HL-60 (cell line): ENCODE data around the gene C2orf15.
"Not testable (repeated sequence)": the region's sequence is repeated elsewhere in the genome, so short reads cannot be mapped to it uniquely, and the experiment has no call there.

Experiments used
- GABPA ChIP-seq: IDR thresholded peaks from 2 replicates; pipeline ENCODE4 v1.6.1; 2012; ENCODE audit warnings: low read depth
- POLR2AphosphoS5 ChIP-seq: IDR thresholded peaks from 2 replicates; pipeline ENCODE4 v1.6.1; 2012; ENCODE audit warnings: low read depth
- TF ChIP-seq, protein P1 (sequence below): IDR thresholded peaks from one replicate; pipeline ENCODE4 v1.5.1; 2011; ENCODE audit warnings: low read length, control low read depth, inconsistent platforms; ENCODE audit not compliant: insufficient read depth
- TF ChIP-seq, protein P2 (sequence below): IDR thresholded peaks from 2 replicates; pipeline ENCODE4 v1.6.1; 2012; ENCODE audit warnings: low read depth; ENCODE audit not compliant: insufficient replicate concordance

- TF ChIP-seq, protein P1, sequence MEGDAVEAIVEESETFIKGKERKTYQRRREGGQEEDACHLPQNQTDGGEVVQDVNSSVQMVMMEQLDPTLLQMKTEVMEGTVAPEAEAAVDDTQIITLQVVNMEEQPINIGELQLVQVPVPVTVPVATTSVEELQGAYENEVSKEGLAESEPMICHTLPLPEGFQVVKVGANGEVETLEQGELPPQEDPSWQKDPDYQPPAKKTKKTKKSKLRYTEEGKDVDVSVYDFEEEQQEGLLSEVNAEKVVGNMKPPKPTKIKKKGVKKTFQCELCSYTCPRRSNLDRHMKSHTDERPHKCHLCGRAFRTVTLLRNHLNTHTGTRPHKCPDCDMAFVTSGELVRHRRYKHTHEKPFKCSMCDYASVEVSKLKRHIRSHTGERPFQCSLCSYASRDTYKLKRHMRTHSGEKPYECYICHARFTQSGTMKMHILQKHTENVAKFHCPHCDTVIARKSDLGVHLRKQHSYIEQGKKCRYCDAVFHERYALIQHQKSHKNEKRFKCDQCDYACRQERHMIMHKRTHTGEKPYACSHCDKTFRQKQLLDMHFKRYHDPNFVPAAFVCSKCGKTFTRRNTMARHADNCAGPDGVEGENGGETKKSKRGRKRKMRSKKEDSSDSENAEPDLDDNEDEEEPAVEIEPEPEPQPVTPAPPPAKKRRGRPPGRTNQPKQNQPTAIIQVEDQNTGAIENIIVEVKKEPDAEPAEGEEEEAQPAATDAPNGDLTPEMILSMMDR = not testable (repeated sequence)
- not testable (repeated sequence) for TF ChIP-seq POLR2AphosphoS5, GABPA
- TF ChIP-seq, protein P2, sequence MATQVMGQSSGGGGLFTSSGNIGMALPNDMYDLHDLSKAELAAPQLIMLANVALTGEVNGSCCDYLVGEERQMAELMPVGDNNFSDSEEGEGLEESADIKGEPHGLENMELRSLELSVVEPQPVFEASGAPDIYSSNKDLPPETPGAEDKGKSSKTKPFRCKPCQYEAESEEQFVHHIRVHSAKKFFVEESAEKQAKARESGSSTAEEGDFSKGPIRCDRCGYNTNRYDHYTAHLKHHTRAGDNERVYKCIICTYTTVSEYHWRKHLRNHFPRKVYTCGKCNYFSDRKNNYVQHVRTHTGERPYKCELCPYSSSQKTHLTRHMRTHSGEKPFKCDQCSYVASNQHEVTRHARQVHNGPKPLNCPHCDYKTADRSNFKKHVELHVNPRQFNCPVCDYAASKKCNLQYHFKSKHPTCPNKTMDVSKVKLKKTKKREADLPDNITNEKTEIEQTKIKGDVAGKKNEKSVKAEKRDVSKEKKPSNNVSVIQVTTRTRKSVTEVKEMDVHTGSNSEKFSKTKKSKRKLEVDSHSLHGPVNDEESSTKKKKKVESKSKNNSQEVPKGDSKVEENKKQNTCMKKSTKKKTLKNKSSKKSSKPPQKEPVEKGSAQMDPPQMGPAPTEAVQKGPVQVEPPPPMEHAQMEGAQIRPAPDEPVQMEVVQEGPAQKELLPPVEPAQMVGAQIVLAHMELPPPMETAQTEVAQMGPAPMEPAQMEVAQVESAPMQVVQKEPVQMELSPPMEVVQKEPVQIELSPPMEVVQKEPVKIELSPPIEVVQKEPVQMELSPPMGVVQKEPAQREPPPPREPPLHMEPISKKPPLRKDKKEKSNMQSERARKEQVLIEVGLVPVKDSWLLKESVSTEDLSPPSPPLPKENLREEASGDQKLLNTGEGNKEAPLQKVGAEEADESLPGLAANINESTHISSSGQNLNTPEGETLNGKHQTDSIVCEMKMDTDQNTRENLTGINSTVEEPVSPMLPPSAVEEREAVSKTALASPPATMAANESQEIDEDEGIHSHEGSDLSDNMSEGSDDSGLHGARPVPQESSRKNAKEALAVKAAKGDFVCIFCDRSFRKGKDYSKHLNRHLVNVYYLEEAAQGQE = not testable (repeated sequence)
These were observed 50.9 kb downstream of the C2orf15 start for GRCh38 chr2:99192364-99192763.
